Esophagus muscularis mucosa (tissue), 3 donors: ENCODE data around the gene PRDM2.

Experiments
- CTCF ChIP-seq, 3 experiments: fragments of 200-600 bp in 2 of 3; fragments of 450-650 bp in 1 of 3; sonication (generic) in 2 of 3; IDR thresholded peaks; one replicate each; pipeline ENCODE4 v1.5.1; 2017 to 2019; ENCODE audit warnings: antibody characterized with exemption in 3 of 3, mild to moderate bottlenecking in 2 of 3, moderate library complexity in 1 of 3
- POLR2A ChIP-seq: fragments of 450-650 bp; IDR thresholded peaks from one replicate; pipeline ENCODE4 v1.6.1; 2017; ENCODE audit warnings: antibody characterized with exemption, moderate library complexity, mild to moderate bottlenecking, low read depth
- POLR2AphosphoS5 ChIP-seq, 2 donors: sonication (generic); formaldehyde crosslinking; IDR thresholded peaks; one replicate each; pipeline ENCODE4 v1.6.1; 2017; ENCODE audit warnings: antibody characterized with exemption in 2 of 2

- no peak for TF ChIP-seq POLR2A
- no peak for TF ChIP-seq CTCF (IDR thresholded peaks at IDR 0.05)
- no peak for TF ChIP-seq POLR2AphosphoS5 (IDR thresholded peaks at IDR 0.05)
Measured at GRCh38 chr1:13701271-13701640, 1.3 kb downstream of the PRDM2 start.
